Measurements from ENCODE around the gene SMYD2. TPM values are rescaled to one million over a fixed set of nuclear protein-coding genes. Genes with fewer than 3 reads are reported as not detected.

Gene SMYD2
- total RNA-seq, 2 experiments from 2014 or later = 38.2 to 40.1 TPM

DNA sequence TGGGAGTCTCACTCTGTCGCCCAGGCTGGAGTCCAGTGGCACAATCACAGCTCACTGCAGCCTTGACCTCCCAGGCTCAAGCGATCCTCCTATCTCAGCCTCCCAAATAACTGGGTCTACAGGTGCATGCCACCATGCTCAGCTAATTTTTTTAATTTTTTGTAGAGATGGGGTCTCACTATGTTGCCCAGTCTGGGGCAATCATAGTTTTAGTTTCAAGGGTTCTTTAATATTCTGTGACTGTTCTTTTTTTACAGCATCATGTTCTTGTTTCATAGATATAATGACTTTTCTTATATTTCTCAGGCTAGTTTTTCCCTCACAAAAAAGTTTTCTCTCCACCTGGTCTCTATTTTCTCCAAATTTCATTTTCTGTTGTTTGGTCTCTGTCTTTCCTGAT lies 25.4 kb upstream of the SMYD2 start:
- ATAC-seq = no peak
- no peaks in the 10 kb centered on the region for H3K36me3 Mint-ChIP-seq (ENCODE audit: low read depth)
- H3K27me3 Mint-ChIP-seq = peaks cover 24% of the 10 kb centered on the region
- H3K9me3 Mint-ChIP-seq (ENCODE audit: low read depth) = no peaks in the 10 kb centered on the region
- ChIA-PET POLR2A (no interaction called here), CTCF (interaction anchor here (13.4 kb wide), 1 partner anchor 73 kb away, joined by 342 read pairs; no protein-coding TSS in a partner anchor)
- no peak for DNase-seq
- intact Hi-C loops (cut with DNase I, micrococcal nuclease) = loop anchor here in 1 of 2 experiments (5.0 to 10.0 kb wide), 2 partner anchors 252 to 309 kb away; no protein-coding TSS in a partner anchor
- H3K27ac Mint-ChIP-seq = no peak overlapping the region
- H3K4me3 Mint-ChIP-seq = no peak overlapping the region
- peaks cover 9% of the 10 kb centered on the region for H3K4me1 Mint-ChIP-seq

GRCh38 chr1:214259353-214259977 lies 21.5 kb upstream of the SMYD2 start:
- DNase-seq = peak; percentile 17
- Mint-ChIP-seq H3K36me3 (ENCODE audit: low read depth) (no peaks in the 10 kb centered on the region), H3K4me3 (no peak overlapping the region), H3K9me3 (ENCODE audit: low read depth) (no peaks in the 10 kb centered on the region), H3K4me1 (peaks cover 15% of the 10 kb centered on the region), H3K27me3 (peaks cover 44% of the 10 kb centered on the region), H3K27ac (no peak overlapping the region)
- intact Hi-C loops (cut with DNase I, micrococcal nuclease) = loop anchor here in 1 of 2 experiments (5.0 to 10.0 kb wide), 2 partner anchors 248 to 305 kb away; no protein-coding TSS in a partner anchor
- ChIA-PET CTCF (interaction anchor here (0.7 to 13.4 kb wide), 9 partner anchors 7 to 337 kb away, joined by 3 to 342 read pairs (median 8); no protein-coding TSS in a partner anchor), POLR2A (no interaction called here)
- ATAC-seq = peak; percentile 88

DNA sequence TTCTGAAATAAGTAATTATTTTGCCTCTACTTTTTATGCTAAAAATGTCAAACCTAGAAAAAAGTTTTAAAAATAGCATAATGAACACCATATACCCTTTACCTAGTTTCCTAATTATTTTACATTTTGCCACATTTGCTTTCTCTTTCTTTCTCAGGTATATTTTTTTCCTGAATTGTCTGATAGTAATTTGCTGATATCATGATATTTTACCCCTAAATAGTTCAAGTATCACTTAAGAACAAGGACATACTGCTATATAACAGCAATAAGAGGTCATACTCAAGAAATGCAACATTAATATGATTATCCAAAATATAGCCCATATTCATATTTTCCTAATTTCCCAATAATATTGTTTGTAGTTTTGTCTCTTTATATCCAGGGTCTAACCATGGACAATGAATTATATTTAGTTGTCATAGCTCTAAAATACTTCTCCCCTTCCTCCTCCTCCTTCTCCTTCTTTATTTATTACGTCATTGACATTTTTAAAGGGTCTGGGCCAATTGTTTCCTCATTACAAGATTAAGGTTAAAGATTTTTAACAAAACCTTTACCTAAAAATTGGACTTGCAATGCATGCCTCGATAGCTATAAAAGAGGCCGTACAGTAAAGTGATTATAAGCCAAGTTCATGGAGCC lies 20.3 kb upstream of the SMYD2 start:
- Mint-ChIP-seq H3K36me3 (ENCODE audit: low read depth) (no peaks in the 10 kb centered on the region), H3K27me3 (peaks cover 45% of the 10 kb centered on the region)
- POLR2A ChIA-PET = interaction anchor here (0.6 kb wide), 1 partner anchor 11 kb away, joined by 3 read pairs; no protein-coding TSS in a partner anchor

GRCh38 chr1:214261206-214262123 lies 19.5 kb upstream of the SMYD2 start:
- Mint-ChIP-seq H3K9me3 (ENCODE audit: low read depth) (no peaks in the 10 kb centered on the region), H3K4me1 (peaks cover 15% of the 10 kb centered on the region), H3K4me3 (no peak overlapping the region), H3K27me3 (peaks cover 45% of the 10 kb centered on the region), H3K36me3 (ENCODE audit: low read depth) (no peaks in the 10 kb centered on the region), H3K27ac (peak overlapping the region; percentile 34)
- POLR2A ChIA-PET = interaction anchor here (0.9 kb wide), 1 partner anchor 67 kb away, joined by 3 read pairs; no protein-coding TSS in a partner anchor
- CTCF ChIA-PET = interaction anchor here (0.6 to 13.4 kb wide), 38 partner anchors 9 to 739 kb away, joined by 3 to 342 read pairs (median 4); no protein-coding TSS in a partner anchor
- intact Hi-C loops (cut with DNase I, micrococcal nuclease) = loop anchor here (1.0 to 10.0 kb wide), 6 partner anchors 20 to 324 kb away; partner anchors contain the start of gene SMYD2 (in 1 of the 2)
- ATAC-seq (peak; percentile 81), DNase-seq (peak; percentile 91)

More for the DNA sequence above, 20.3 kb upstream of the SMYD2 start:
- no peak for DNase-seq
- Mint-ChIP-seq H3K4me3 (no peak overlapping the region), H3K4me1 (peaks cover 15% of the 10 kb centered on the region), H3K27ac (no peak overlapping the region), H3K9me3 (ENCODE audit: low read depth) (no peaks in the 10 kb centered on the region)
- intact Hi-C loops (cut with DNase I, micrococcal nuclease) = loop anchor here (1.0 to 10.0 kb wide), 6 partner anchors 21 to 325 kb away; partner anchors contain the start of gene SMYD2 (in 1 of the 2)
- CTCF ChIA-PET = interaction anchor here (0.7 to 13.4 kb wide), 31 partner anchors 8 to 382 kb away, joined by 3 to 342 read pairs (median 5); no protein-coding TSS in a partner anchor
- ATAC-seq = no peak

DNA sequence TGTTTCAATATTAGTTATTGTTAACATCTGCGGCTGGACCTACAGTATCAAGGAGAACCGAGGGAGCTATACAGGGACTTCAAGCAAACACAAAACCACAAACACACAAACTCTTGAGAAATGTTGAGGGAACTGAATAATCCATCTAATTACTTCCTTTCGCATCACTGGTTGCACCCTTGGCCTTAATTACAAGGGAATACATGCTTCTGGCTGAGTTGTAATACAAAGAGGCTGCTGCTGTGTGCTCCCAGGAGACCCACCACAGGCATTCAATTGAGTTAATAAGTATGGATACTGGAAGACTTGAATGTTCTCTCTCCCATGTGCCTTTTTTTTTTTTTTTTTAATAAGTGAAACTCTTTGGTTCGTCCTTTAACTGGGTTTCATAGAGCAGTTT lies 16.8 kb upstream of the SMYD2 start:
- no peaks in the 10 kb centered on the region for H3K9me3 Mint-ChIP-seq (ENCODE audit: low read depth)
- ChIA-PET POLR2A (no interaction called here), CTCF (interaction anchor here (1.0 to 13.4 kb wide), 3 partner anchors 16 to 65 kb away, joined by 3 to 342 read pairs (median 3); partner anchors contain the start of gene SMYD2)
- intact Hi-C loops (cut with DNase I, micrococcal nuclease) = loop anchor here in 1 of 2 experiments (10.0 kb wide), 1 partner anchor 321 kb away; no protein-coding TSS in a partner anchor
- H3K27me3 Mint-ChIP-seq = peaks cover 35% of the 10 kb centered on the region
- ATAC-seq (no peak), DNase-seq (no peak)
- no peak overlapping the region for H3K27ac Mint-ChIP-seq
- no peaks in the 10 kb centered on the region for H3K36me3 Mint-ChIP-seq (ENCODE audit: low read depth)
- no peak overlapping the region for H3K4me3 Mint-ChIP-seq
- H3K4me1 Mint-ChIP-seq = peaks cover 14% of the 10 kb centered on the region

DNA sequence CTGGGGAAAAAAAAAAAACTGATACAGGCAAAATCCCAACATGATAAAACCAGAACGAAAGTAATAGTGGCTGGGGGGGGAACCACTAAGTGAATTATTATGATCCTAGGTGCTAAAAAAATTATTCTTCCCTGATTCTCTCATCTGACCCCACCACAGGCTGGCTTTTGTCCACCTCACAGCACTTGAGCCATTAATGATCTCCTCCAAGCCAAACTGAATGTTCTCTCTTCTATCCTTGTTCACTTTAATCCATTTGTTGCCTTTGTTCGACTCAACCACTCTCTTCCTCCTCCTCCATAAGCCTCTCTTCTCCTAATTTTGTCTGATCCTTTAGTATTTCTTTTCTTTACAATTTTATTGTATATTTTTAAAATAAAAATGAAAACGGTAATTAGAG lies 16.0 kb upstream of the SMYD2 start:
- ATAC-seq (no peak), DNase-seq (no peak)
- intact Hi-C loops (cut with DNase I, micrococcal nuclease) = loop anchor here in 1 of 2 experiments (10.0 kb wide), 1 partner anchor 320 kb away; no protein-coding TSS in a partner anchor
- POLR2A ChIA-PET = no interaction called here
- Mint-ChIP-seq H3K27ac (no peak overlapping the region), H3K9me3 (ENCODE audit: low read depth) (no peaks in the 10 kb centered on the region), H3K27me3 (peaks cover 34% of the 10 kb centered on the region), H3K4me1 (peaks cover 6% of the 10 kb centered on the region), H3K36me3 (ENCODE audit: low read depth) (no peaks in the 10 kb centered on the region), H3K4me3 (no peak overlapping the region)
- CTCF ChIA-PET = no interaction called here

- ATAC-seq = no peak
- CTCF ChIA-PET = interaction anchor here (0.5 to 4.4 kb wide), 5 partner anchors 8 to 341 kb away, joined by 3 to 35 read pairs (median 17); no protein-coding TSS in a partner anchor
- no peak overlapping the region for H3K27ac Mint-ChIP-seq
Observed at GRCh38 chr1:214270097-214270650, 10.8 kb upstream of the SMYD2 start.

DNA sequence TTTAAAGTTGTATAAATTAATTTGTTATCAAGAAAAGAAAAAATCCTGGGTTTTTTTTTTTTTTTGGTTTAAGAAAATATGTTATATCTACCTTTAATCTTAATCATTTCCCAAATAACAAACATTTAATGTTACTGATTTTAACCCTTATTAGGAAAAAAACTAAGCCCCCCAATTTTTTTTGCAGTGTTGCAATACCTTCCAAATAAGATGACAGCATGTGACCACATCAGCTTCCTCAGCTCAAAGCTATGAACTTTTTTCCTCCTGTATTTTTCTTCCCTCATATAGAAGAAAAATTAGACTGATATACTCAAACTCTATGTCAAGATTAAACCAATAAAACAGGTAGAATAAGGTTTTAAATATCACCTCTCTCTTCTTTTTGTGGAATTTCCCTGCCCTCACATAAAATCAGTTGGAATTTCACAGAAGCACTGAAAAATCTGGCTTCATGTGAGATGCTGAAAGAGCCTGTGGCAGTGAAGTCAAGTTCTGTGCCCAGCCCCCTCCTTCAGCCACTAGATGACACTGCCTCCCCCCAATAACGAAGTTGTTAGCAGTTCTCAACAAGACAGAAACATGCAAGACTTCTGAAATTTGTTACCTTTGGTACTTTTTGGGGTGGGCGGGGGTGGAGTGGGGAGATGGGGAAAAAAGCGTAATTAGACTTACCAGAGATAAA lies 9.6 kb upstream of the SMYD2 start:
- intact Hi-C loops (cut with DNase I, micrococcal nuclease) = no loop called here
- POLR2A ChIA-PET = interaction anchor here (0.7 kb wide), 1 partner anchor 11 kb away, joined by 3 read pairs; no protein-coding TSS in a partner anchor
- DNase-seq = peak; percentile 16

More at GRCh38 chr1:214270097-214270650, 10.8 kb upstream of the SMYD2 start:
- intact Hi-C loops (cut with DNase I, micrococcal nuclease) = no loop called here
- no peak for DNase-seq
- Mint-ChIP-seq H3K4me1 (peaks cover 6% of the 10 kb centered on the region), H3K36me3 (ENCODE audit: low read depth) (no peaks in the 10 kb centered on the region), H3K4me3 (no peak overlapping the region), H3K9me3 (ENCODE audit: low read depth) (no peaks in the 10 kb centered on the region), H3K27me3 (peaks cover 16% of the 10 kb centered on the region)
- POLR2A ChIA-PET = interaction anchor here (0.6 kb wide), 1 partner anchor 187 kb away, joined by 3 read pairs; no protein-coding TSS in a partner anchor

GRCh38 chr1:214271995-214272731 lies 8.8 kb upstream of the SMYD2 start:
- no peaks in the 10 kb centered on the region for H3K36me3 Mint-ChIP-seq (ENCODE audit: low read depth)
- ATAC-seq (peak; percentile 63), DNase-seq (no peak)
- intact Hi-C loops (cut with DNase I, micrococcal nuclease) = no loop called here
- H3K4me1 Mint-ChIP-seq = peaks cover 6% of the 10 kb centered on the region
- no peaks in the 10 kb centered on the region for H3K9me3 Mint-ChIP-seq (ENCODE audit: low read depth)
- H3K27ac Mint-ChIP-seq = no peak overlapping the region
- POLR2A ChIA-PET = interaction anchor here (0.6 to 0.7 kb wide), 2 partner anchors 12 to 19 kb away, joined by 3 read pairs; no protein-coding TSS in a partner anchor
- CTCF ChIA-PET = interaction anchor here (3.0 to 4.4 kb wide), 3 partner anchors 10 to 59 kb away, joined by 17 to 35 read pairs (median 24); no protein-coding TSS in a partner anchor
- no peak overlapping the region for H3K4me3 Mint-ChIP-seq
- H3K27me3 Mint-ChIP-seq = peaks cover 13% of the 10 kb centered on the region

More for the DNA sequence above, 9.6 kb upstream of the SMYD2 start:
- Mint-ChIP-seq H3K27me3 (peaks cover 13% of the 10 kb centered on the region), H3K36me3 (ENCODE audit: low read depth) (no peaks in the 10 kb centered on the region), H3K4me1 (peaks cover 6% of the 10 kb centered on the region), H3K27ac (no peak overlapping the region), H3K9me3 (ENCODE audit: low read depth) (no peaks in the 10 kb centered on the region), H3K4me3 (no peak overlapping the region)
- ATAC-seq = no peak
- CTCF ChIA-PET = interaction anchor here (0.6 to 4.4 kb wide), 6 partner anchors 10 to 898 kb away, joined by 3 to 35 read pairs (median 10); no protein-coding TSS in a partner anchor
